ENCODE results near the gene LRRC27. TPM values are rescaled to one million over a fixed set of nuclear protein-coding genes. Genes with fewer than 3 reads are reported as not detected.

LRRC27 gene
- total and polyA plus RNA-seq, 10 donors = 6.1 to 29.9 (median 16.6) TPM

GRCh38 chr10:132395704-132396493, 63.9 kb downstream of the LRRC27 start:
- Histone ChIP-seq H3K4me1 (peaks cover 42 to 79% (median 71%) of the 10 kb centered on the region in 6 donors), H3K36me3 (peaks cover 0 to 11% (median 0%) of the 10 kb centered on the region in 6 donors), H3K9me3 (no peaks in the 10 kb centered on the region), H3K27ac (peak overlapping the region; percentile 87 to 99 (median 97)), H3K4me3 (peak overlapping the region; percentile 32 to 89 (median 50)), H3K27me3 (replicated peaks in 1 of 7) (peaks cover 0 to 6% (median 0%) of the 10 kb centered on the region in 7 donors)
- intact Hi-C loops (cut with DNase I; ENCODE audit: low total_unique reads) = no loop called here
- TF ChIP-seq POLR2A (IDR thresholded peaks at IDR 0.05) (no peak), POLR2AphosphoS5 (IDR thresholded peaks at IDR 0.05) (peak; percentile 40 to 80 (median 70)), CTCF (IDR thresholded peaks at IDR 0.05 in 8 of 11, conservative IDR thresholded peaks at IDR 0.05 in 3 of 11) (peak in 2 of 11 experiments; percentile 10 to 14)
- peak; percentile 95 for DNase-seq
- WGBS, 5 donors = 5 to 77% (median 8%) methylated on average over 3 to 71 of the region's 71 CpGs

- peaks cover 48 to 79% (median 75%) of the 10 kb centered on the region in 6 donors for H3K4me1 ChIP-seq
- peak overlapping the region; percentile 87 to 99 (median 97) for H3K27ac ChIP-seq
- peak overlapping the region; percentile 32 to 89 (median 50) for H3K4me3 ChIP-seq
- DNase-seq = peak; percentile 96
- H3K36me3 ChIP-seq = peaks cover 0 to 11% (median 0%) of the 10 kb centered on the region in 6 donors
- H3K27me3 ChIP-seq (replicated peaks in 1 of 7) = peaks cover 0 to 6% (median 0%) of the 10 kb centered on the region in 7 donors
- intact Hi-C loops (cut with DNase I; ENCODE audit: low total_unique reads) = no loop called here
- WGBS, 5 donors = 0 to 2% (median 1%) methylated on average over 6 to 80 of the region's 80 CpGs
- H3K9me3 ChIP-seq = no peaks in the 10 kb centered on the region
- peak in 7 of 11 experiments; percentile 15 to 77 (median 57) for TF ChIP-seq CTCF (IDR thresholded peaks at IDR 0.05 in 8 of 11, conservative IDR thresholded peaks at IDR 0.05 in 3 of 11)
- no peak for TF ChIP-seq POLR2A (IDR thresholded peaks at IDR 0.05)
- TF ChIP-seq POLR2AphosphoS5 (IDR thresholded peaks at IDR 0.05) = peak in 1 of 3 donors; percentile 2
These were observed 64.6 kb downstream of the LRRC27 start for GRCh38 chr10:132396494-132397035.

- peaks cover 0 to 6% (median 0%) of the 10 kb centered on the region in 7 donors for H3K27me3 ChIP-seq (replicated peaks in 1 of 7)
- peaks cover 0 to 11% (median 0%) of the 10 kb centered on the region in 6 donors for H3K36me3 ChIP-seq
- TF ChIP-seq POLR2A (IDR thresholded peaks at IDR 0.05) (no peak), CTCF (IDR thresholded peaks at IDR 0.05 in 8 of 11, conservative IDR thresholded peaks at IDR 0.05 in 3 of 11) (no peak), POLR2AphosphoS5 (IDR thresholded peaks at IDR 0.05) (peak in 1 of 3 donors; percentile 25)
- WGBS, 5 donors = 0 to 3% (median 0%) methylated on average over 19 to 86 of the region's 86 CpGs
- intact Hi-C loops (cut with DNase I; ENCODE audit: low total_unique reads) = no loop called here
- DNase-seq = peak; percentile 94
- peak within 1 kb of the TSS; percentile 87 to 99 (median 97) for H3K27ac ChIP-seq
- H3K4me1 ChIP-seq = peaks cover 52 to 82% (median 78%) of the 10 kb centered on the region in 6 donors
- H3K9me3 ChIP-seq = no peaks in the 10 kb centered on the region
- H3K4me3 ChIP-seq = peak within 1 kb of the TSS; percentile 49 to 89 (median 67)
These were observed 65.1 kb downstream of the LRRC27 start, which contains the start of gene PWWP2B for GRCh38 chr10:132397036-132397541. Gene PWWP2B (plus strand): TSS chr10:132397200. CDS start chr10:132397227, 27 bp downstream.

Measured in spleen (tissue), 11 donors.